OCI-LY3 (cell line): ENCODE measurements around the gene CREB3.

Experiments used
- EZH2phosphoT487 ChIP-seq: fragments of 200-600 bp; shearing (Covaris generic); IDR thresholded peaks from 2 replicates; pipeline ENCODE4 v1.6.1; 2018; ENCODE audit warnings: antibody characterized with exemption, mixed run types, low read depth
- TF ChIP-seq, protein P1 (sequence below): fragments of 200-600, 300-600 bp; sonication (generic); IDR thresholded peaks from 2 replicates; pipeline ENCODE4 v1.5.1; 2014; ENCODE audit warnings: antibody characterized with exemption, low read length, low read depth

DNA sequence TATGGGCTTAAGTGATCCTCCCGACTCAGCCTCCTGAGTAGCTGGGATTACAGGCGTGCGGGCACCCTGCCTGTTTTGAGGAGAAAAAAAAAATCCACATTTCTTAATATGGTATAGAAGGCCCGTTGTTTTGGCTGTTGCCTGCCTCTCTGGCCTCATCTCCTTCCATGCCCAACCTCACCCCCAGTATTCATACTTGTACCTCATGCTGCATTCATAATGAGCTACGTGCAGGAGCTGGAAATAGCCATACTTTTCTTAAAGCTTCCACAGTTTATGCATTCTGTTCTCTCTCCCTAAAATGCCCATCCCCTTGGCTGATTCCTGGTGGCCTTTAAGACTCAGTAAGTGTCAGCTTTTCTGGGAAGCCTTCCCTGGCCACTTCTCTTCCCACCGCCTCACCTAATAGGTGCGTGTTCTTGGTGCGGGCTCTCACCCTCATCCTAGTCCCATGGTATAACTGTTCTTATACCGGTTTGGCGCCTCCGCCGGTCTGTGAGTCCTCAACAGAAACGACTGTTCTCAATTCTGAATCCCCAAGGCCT, 40.6 kb upstream of the CREB3 start:
- TF ChIP-seq, protein P1, sequence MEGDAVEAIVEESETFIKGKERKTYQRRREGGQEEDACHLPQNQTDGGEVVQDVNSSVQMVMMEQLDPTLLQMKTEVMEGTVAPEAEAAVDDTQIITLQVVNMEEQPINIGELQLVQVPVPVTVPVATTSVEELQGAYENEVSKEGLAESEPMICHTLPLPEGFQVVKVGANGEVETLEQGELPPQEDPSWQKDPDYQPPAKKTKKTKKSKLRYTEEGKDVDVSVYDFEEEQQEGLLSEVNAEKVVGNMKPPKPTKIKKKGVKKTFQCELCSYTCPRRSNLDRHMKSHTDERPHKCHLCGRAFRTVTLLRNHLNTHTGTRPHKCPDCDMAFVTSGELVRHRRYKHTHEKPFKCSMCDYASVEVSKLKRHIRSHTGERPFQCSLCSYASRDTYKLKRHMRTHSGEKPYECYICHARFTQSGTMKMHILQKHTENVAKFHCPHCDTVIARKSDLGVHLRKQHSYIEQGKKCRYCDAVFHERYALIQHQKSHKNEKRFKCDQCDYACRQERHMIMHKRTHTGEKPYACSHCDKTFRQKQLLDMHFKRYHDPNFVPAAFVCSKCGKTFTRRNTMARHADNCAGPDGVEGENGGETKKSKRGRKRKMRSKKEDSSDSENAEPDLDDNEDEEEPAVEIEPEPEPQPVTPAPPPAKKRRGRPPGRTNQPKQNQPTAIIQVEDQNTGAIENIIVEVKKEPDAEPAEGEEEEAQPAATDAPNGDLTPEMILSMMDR: no peak
- TF ChIP-seq EZH2phosphoT487: no peak
